ENCODE results near the gene SERPINB2. TPM values are rescaled to one million over a fixed set of nuclear protein-coding genes. Genes with fewer than 3 reads are reported as not detected.
"Not testable (repeated sequence)": the region's sequence is repeated elsewhere in the genome, so short reads cannot be mapped to it uniquely, and the experiment has no call there.

SERPINB2 gene
- total and polyA plus RNA-seq, 7 experiments from 2014 or later: 3.6 to 8.5 (median 4.9) TPM; not detected in 3

GRCh38 chr18:63929369-63929768 lies 41.9 kb downstream of the SERPINB2 start:
- H3K27ac Mint-ChIP-seq; H3K4me1 Mint-ChIP-seq; intact Hi-C loops (cut with micrococcal nuclease); ATAC-seq; H3K4me3 Mint-ChIP-seq; H3K36me3 ChIP-seq (ENCODE audit: control insufficient read depth in 2 of 3, insufficient read depth in 3 of 3, low read length in 3 of 3); DNase-seq; H3K36me3 Mint-ChIP-seq; POLR2A ChIA-PET; H3K27me3 ChIP-seq (ENCODE audit: control insufficient read depth in 2 of 2, insufficient read depth in 2 of 2, low read length in 2 of 2); CTCF ChIA-PET; H3K4me1 ChIP-seq (ENCODE audit: control insufficient read depth in 2 of 2, insufficient read depth in 2 of 2, low read length in 2 of 2); H3K27ac ChIP-seq (ENCODE audit: low read depth, low read length); H3K9me3 Mint-ChIP-seq; H3K9me3 ChIP-seq (ENCODE audit: control insufficient read depth in 2 of 3, low read length in 3 of 3); H3K4me3 ChIP-seq (ENCODE audit: low read length): not testable (repeated sequence)
- peaks cover 7 to 52% (median 27%) of the 10 kb centered on the region in 5 donors for H3K27me3 Mint-ChIP-seq

GRCh38 chr18:63930773-63931354 lies 43.4 kb downstream of the SERPINB2 start:
- Mint-ChIP-seq H3K36me3 (no peaks in the 10 kb centered on the region), H3K4me1 (no peaks in the 10 kb centered on the region), H3K27ac (no peak overlapping the region), H3K27me3 (peaks cover 8 to 62% (median 32%) of the 10 kb centered on the region in 5 donors), H3K4me3 (no peak overlapping the region), H3K9me3 (peaks cover 0 to 2% (median 0%) of the 10 kb centered on the region in 11 donors)
- Histone ChIP-seq H3K36me3 (ENCODE audit: control insufficient read depth in 2 of 3, insufficient read depth in 3 of 3, low read length in 3 of 3) (no peaks in the 10 kb centered on the region), H3K9me3 (ENCODE audit: control insufficient read depth in 2 of 3, low read length in 3 of 3) (no peaks in the 10 kb centered on the region), H3K4me1 (ENCODE audit: control insufficient read depth in 2 of 2, insufficient read depth in 2 of 2, low read length in 2 of 2) (no peaks in the 10 kb centered on the region), H3K27ac (ENCODE audit: low read depth, low read length) (no peak overlapping the region), H3K27me3 (ENCODE audit: control insufficient read depth in 2 of 2, insufficient read depth in 2 of 2, low read length in 2 of 2) (peaks cover 0 to 4% of the 10 kb centered on the region in 2 donors), H3K4me3 (ENCODE audit: low read length) (no peak overlapping the region)
- ATAC-seq (no peak), DNase-seq (no peak)
- POLR2A ChIA-PET: no interaction called here
- intact Hi-C loops (cut with micrococcal nuclease): no loop called here
- CTCF ChIA-PET: no interaction called here

DNA sequence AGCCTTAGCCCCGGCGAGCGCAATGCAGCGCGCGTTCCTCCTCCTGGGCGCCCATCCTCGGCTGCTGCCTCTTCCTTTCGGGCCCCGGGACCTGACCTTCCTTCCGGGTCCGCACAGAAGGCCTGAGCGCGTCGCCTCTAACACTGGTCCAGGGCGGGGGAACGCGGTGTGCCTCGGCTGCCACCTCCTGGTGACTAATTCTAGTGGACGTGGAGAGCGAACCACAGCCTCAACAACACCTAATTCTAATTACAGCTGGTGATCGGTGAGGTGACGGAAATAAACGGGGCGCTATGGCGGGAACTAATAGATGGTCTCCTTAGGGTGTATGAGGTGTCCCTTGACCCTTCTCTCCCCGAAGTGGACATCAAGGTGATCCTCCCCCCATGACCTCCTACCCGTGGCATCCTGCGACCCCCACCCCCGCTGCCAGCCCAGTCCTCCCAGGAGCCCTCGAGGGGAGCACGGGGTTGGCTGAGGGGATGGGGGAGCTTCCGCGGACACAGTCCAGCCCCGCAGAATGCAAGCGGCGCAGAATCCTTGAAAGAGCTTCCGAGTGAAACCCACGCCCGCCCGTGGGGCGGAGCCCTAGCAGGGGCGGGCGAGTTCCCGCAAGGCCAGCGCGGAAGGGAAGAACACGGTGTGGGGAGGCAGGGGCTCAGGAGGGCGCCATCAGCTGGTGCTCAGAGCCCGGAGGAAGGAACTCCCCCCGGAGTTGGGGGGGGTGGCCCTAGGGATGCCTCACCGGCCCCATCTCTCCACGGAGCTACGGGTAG lies 48.8 kb downstream of the SERPINB2 start:
- H3K27me3 Mint-ChIP-seq: peaks cover 7 to 38% (median 24%) of the 10 kb centered on the region in 5 donors
- POLR2A ChIA-PET: no interaction called here
- Histone ChIP-seq H3K27ac (ENCODE audit: low read depth, low read length) (no peak overlapping the region), H3K4me1 (ENCODE audit: control insufficient read depth in 2 of 2, insufficient read depth in 2 of 2, low read length in 2 of 2) (peaks cover 0 to 5% of the 10 kb centered on the region in 2 donors), H3K27me3 (ENCODE audit: control insufficient read depth in 2 of 2, insufficient read depth in 2 of 2, low read length in 2 of 2) (peaks cover 0 to 8% of the 10 kb centered on the region in 2 donors), H3K36me3 (ENCODE audit: control insufficient read depth in 2 of 3, insufficient read depth in 3 of 3, low read length in 3 of 3) (no peaks in the 10 kb centered on the region), H3K4me3 (ENCODE audit: low read length) (peak overlapping the region; percentile 58), H3K9me3 (ENCODE audit: control insufficient read depth in 2 of 3, low read length in 3 of 3) (no peaks in the 10 kb centered on the region)
- peak; percentile 93 for ATAC-seq
- CTCF ChIA-PET: interaction anchor here (0.6 to 2.0 kb wide), 3 partner anchors 26 to 418 kb away, joined by 3 to 8 read pairs (median 7); no protein-coding TSS in a partner anchor
- no peaks in the 10 kb centered on the region for H3K9me3 Mint-ChIP-seq
- intact Hi-C loops (cut with micrococcal nuclease): loop anchor here (1.0 to 2.0 kb wide), 4 partner anchors 34 to 418 kb away; partner anchors contain the start of gene SERPINB8 (in 1 of the 2)
- H3K4me3 Mint-ChIP-seq: peak overlapping the region in 8 of 10 donors; percentile 39 to 86 (median 64)
- peaks cover 0 to 4% (median 3%) of the 10 kb centered on the region in 7 donors for H3K4me1 Mint-ChIP-seq
- peak overlapping the region in 1 of 9 donors; percentile 54 for H3K27ac Mint-ChIP-seq
- H3K36me3 Mint-ChIP-seq: no peaks in the 10 kb centered on the region
- DNase-seq: peak in 8 of 9 donors; percentile 6 to 69 (median 19)

DNA sequence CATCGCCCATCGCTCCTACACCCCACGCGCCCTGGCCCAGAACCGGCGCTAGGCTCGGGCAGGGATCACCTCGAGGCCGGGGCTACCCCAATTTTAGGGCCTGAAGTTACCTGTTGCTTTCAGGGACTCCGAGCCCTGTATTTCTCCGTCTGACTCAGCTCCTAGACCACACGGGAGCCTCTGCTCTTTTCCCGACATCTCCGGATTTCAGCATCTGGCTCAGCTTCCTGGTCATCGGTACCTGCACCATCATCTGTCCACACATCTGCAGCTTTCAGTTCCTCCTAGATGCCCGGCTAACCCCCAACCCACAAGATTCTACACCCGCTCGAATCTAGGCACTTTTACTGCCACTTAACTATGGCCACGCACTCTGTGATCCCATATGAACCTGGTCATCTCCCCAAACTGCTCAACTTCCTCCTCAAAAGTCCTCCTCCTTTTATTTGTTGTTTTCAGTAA lies 49.5 kb downstream of the SERPINB2 start:
- H3K4me3 Mint-ChIP-seq: peak overlapping the region in 1 of 10 donors; percentile 73
- Histone ChIP-seq H3K9me3 (ENCODE audit: control insufficient read depth in 2 of 3, low read length in 3 of 3) (no peaks in the 10 kb centered on the region), H3K36me3 (ENCODE audit: control insufficient read depth in 2 of 3, insufficient read depth in 3 of 3, low read length in 3 of 3) (no peaks in the 10 kb centered on the region)

DNA sequence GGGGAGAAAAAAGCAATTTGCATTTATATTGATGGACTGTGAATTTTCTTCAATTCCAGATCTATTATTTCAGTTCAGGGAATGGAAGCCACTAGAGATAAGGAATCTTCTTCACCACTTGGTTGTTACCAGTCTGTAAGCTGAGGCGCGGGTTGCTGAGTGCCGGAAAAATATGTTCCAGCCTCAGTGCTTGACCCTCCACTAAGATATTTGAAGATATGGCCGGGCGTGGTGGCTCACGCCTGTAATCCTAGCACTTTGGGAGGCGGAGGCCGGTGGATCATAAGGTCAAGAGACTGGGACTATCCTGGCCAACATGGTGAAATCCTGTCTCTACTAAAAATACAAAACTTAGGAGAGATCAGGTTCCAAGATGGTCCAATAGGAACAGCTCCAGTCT lies 52.5 kb downstream of the SERPINB2 start:
- Histone ChIP-seq H3K36me3 (ENCODE audit: control insufficient read depth in 2 of 3, insufficient read depth in 3 of 3, low read length in 3 of 3) (no peaks in the 10 kb centered on the region), H3K9me3 (ENCODE audit: control insufficient read depth in 2 of 3, low read length in 3 of 3) (no peaks in the 10 kb centered on the region), H3K4me1 (ENCODE audit: control insufficient read depth in 2 of 2, insufficient read depth in 2 of 2, low read length in 2 of 2) (peaks cover 0 to 5% of the 10 kb centered on the region in 2 donors), H3K27me3 (ENCODE audit: control insufficient read depth in 2 of 2, insufficient read depth in 2 of 2, low read length in 2 of 2) (peaks cover 0 to 8% of the 10 kb centered on the region in 2 donors), H3K27ac (ENCODE audit: low read depth, low read length) (no peak overlapping the region), H3K4me3 (ENCODE audit: low read length) (no peak overlapping the region)
- intact Hi-C loops (cut with micrococcal nuclease): no loop called here
- H3K4me1 Mint-ChIP-seq: peaks cover 0 to 4% (median 3%) of the 10 kb centered on the region in 7 donors
- peaks cover 37 to 50% (median 42%) of the 10 kb centered on the region in 5 donors for H3K27me3 Mint-ChIP-seq
- H3K4me3 Mint-ChIP-seq: no peak overlapping the region
- ChIA-PET POLR2A (no interaction called here), CTCF (no interaction called here)
- H3K9me3 Mint-ChIP-seq: peaks cover 0 to 5% (median 0%) of the 10 kb centered on the region in 11 donors
- ATAC-seq (no peak), DNase-seq (no peak)
- H3K27ac Mint-ChIP-seq: no peak overlapping the region
- H3K36me3 Mint-ChIP-seq: no peaks in the 10 kb centered on the region

More for the DNA sequence above, 49.5 kb downstream of the SERPINB2 start:
- H3K4me1 ChIP-seq (ENCODE audit: control insufficient read depth in 2 of 2, insufficient read depth in 2 of 2, low read length in 2 of 2): peaks cover 0 to 5% of the 10 kb centered on the region in 2 donors
- Mint-ChIP-seq H3K36me3 (no peaks in the 10 kb centered on the region), H3K27ac (no peak overlapping the region), H3K4me1 (peaks cover 0 to 4% (median 3%) of the 10 kb centered on the region in 7 donors), H3K9me3 (peaks cover 0 to 5% (median 0%) of the 10 kb centered on the region in 11 donors), H3K27me3 (peaks cover 12 to 37% (median 30%) of the 10 kb centered on the region in 5 donors)
- no peak for ATAC-seq
- no peak for DNase-seq
- ChIA-PET POLR2A (no interaction called here), CTCF (interaction anchor here (2.0 kb wide), 1 partner anchor 418 kb away, joined by 8 read pairs; no protein-coding TSS in a partner anchor)
- peaks cover 0 to 8% of the 10 kb centered on the region in 2 donors for H3K27me3 ChIP-seq (ENCODE audit: control insufficient read depth in 2 of 2, insufficient read depth in 2 of 2, low read length in 2 of 2)
- H3K27ac ChIP-seq (ENCODE audit: low read depth, low read length): no peak overlapping the region
- intact Hi-C loops (cut with micrococcal nuclease): loop anchor here (1.0 to 2.0 kb wide), 4 partner anchors 33 to 419 kb away; partner anchors contain the start of gene SERPINB8 (in 1 of the 2)
- no peak overlapping the region for H3K4me3 ChIP-seq (ENCODE audit: low read length)

DNA sequence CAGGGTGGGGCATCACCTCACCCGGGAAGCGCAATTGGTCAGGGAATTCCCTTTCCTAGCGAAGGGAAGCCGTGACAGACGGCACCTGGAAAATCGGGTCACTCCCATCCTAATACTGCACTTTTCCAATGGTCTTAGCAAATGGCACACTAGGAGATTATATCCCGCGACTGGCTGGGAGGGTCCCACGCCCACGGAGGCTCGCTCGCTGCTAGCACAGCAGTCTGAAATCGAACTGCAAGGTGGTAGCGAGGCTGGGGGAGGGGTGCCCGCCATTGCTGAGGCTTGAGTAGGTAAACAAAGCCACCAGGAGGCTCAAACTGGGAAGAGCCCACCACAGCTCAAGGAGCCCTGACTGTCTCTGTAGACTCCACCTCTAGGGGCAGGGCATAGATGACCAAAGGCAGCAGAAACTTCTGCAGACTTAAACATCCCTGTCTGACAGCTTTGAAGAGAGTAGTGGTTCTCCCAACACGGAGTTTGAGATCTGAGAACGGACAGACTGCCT lies 53.1 kb downstream of the SERPINB2 start:
- POLR2A ChIA-PET; H3K27me3 ChIP-seq (ENCODE audit: control insufficient read depth in 2 of 2, insufficient read depth in 2 of 2, low read length in 2 of 2); H3K4me1 ChIP-seq (ENCODE audit: control insufficient read depth in 2 of 2, insufficient read depth in 2 of 2, low read length in 2 of 2); H3K36me3 Mint-ChIP-seq; H3K36me3 ChIP-seq (ENCODE audit: control insufficient read depth in 2 of 3, insufficient read depth in 3 of 3, low read length in 3 of 3); CTCF ChIA-PET; H3K27ac ChIP-seq (ENCODE audit: low read depth, low read length); DNase-seq; H3K4me3 ChIP-seq (ENCODE audit: low read length); H3K27ac Mint-ChIP-seq; H3K4me3 Mint-ChIP-seq; intact Hi-C loops (cut with micrococcal nuclease); H3K9me3 Mint-ChIP-seq; H3K4me1 Mint-ChIP-seq; ATAC-seq; H3K9me3 ChIP-seq (ENCODE audit: control insufficient read depth in 2 of 3, low read length in 3 of 3): not testable (repeated sequence)
- H3K27me3 Mint-ChIP-seq: peaks cover 34 to 50% (median 45%) of the 10 kb centered on the region in 5 donors

Data from naive thymus-derived CD4-positive, alpha-beta T cell (primary cell).